GM21723 (cell line): Measurements from ENCODE around the gene RNF150.
"Not testable (repeated sequence)": the region's sequence is repeated elsewhere in the genome, so short reads cannot be mapped to it uniquely, and the experiment has no call there.

Experiments
- ATAC-seq: cut with Tn5 transposase; IDR thresholded peaks from one replicate; pipeline ENCODE4 v1.9.1; 2021; ENCODE audit warnings: mild to moderate bottlenecking, moderate library complexity; ENCODE audit not compliant: unreplicated experiment

RNF150 gene

DNA sequence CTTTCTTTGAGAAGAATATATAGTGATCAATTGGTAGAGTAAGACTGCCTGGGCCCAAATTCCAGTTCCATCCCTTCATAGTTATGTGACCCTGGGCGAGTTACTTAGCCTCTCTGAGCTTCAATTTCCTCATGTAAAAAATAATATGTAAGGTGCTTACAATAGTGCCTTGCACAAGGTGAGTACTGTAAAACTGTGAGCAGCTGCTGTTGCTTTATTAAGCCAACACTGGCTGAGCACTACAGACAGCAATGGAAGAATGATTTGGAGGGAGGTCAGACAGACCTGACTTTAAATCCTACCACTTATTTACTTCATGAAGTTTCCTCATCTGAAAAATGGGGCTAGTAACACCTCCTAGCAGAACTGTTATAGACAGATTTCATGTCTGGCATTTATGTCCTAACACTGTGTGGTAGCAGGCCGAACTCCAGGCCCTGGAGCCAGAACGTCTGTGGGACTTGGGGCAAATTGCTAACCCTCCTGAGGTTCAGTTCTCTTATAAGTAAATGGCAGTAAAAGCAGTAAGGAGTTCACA lies 53.8 kb downstream of the RNF150 start:
- ATAC-seq, result no peak

DNA sequence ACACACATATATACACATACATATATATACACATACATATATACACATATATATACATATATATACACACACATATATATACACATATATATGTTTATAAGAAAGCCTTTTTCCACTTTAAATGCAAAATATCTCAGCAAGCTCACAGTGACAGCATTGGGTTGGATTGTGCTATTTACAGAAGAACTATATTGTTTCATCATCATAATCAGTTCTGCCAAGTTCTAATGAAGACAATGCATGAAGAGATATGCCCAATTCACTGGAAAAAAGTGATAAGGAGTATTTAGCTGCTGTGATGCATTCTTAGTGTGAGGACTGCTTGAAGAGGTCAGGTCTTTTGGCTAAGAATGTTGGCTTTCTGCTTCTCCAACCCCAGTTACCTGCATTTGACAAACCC lies 54.4 kb downstream of the RNF150 start:
- no peak for ATAC-seq

DNA sequence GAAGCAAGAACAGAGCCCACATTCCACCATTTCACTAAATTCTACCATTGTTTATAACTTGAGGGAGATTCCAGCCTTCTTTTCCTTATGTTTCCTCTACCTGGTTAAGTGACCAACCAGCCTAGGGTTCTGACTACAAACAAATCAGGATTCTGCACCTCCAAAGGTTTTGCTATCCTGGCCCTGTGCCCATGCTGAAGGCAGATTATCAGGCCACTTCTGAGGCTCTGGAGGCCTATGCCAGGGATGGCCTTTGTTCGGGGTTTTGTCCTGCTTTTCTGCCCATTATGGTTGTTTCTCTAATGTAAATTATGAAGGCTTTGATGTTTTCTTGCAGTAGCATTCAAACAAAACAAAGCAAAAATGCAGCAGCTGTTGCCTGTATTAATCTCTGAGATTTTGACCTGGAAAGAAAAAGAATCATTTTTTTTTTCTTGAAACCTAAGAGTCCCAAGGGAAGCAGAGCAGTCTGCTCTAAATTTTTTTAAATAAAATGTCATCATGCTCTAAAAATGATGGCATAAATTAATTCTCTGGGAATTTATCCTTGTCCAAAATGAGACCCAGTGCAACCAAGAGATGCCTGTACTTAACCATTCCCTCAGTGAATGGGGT lies 55.6 kb downstream of the RNF150 start:
- ATAC-seq, result no peak

GRCh38 chr4:141075553-141075952 lies 57.7 kb downstream of the RNF150 start:
- no peak for ATAC-seq

DNA sequence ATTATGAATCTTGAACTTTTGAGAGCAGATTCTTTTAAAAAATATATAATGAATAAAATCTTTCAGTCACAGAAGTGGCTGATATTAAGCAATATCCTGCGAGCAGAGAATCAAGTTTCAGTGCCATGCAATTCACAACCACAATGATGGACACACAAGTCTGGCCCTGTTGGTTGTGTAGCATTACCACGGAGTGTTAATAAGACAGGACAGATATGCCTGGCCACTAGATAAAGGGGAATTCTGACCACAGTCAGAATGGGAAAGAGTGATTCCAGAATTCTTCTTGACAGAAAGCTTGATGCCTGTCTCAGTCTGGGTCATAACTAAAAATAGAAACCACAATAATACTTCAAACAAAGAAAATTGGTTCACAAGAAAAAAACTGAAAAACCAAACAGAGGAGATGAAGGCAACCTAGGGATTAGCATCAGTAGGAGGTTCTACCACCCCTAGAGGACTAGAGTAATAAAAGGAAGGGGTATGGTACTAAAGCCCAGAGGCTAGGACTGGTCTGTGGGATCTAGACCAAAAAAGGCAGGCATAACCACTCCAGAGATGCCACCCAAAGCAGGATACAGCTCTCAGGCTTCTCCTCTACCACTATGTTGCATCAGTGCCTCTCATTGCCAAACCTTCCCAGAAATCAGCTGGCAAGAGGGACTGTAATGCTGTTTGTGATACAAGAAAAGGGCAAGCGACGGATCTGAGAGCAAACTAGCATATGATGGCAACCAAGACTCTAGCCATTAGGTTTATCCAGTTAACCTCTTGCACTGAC lies 59.0 kb downstream of the RNF150 start:
- no peak for ATAC-seq

GRCh38 chr4:141066690-141067089 lies 66.6 kb downstream of the RNF150 start:
- ATAC-seq, result no peak

DNA sequence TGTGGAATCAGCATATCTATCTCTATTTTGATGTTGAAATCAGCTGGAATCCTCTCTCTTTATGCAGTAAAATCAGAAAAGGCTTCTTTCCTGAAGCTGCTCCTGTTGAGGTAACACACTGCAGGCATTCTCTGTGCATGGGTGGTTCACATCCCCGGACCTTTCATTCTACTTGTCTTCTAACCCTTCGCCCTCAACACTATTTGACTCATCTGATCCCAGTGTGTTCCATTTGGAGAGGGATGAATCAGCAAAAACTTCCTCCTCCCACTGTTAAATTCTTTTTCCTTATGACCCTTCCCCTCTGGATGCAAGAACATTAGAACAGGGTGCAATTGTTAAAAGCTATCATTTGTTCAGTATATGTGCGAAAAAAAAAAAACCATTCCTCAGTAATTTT lies 67.4 kb downstream of the RNF150 start:
- no peak for ATAC-seq

- no peak for ATAC-seq
Observed at GRCh38 chr4:141062651-141063050, 70.6 kb downstream of the RNF150 start.

- ATAC-seq, result no peak
Observed at GRCh38 chr4:141058591-141059512, 74.4 kb downstream of the RNF150 start.

- no peak for ATAC-seq
Observed at GRCh38 chr4:141057582-141057981, 75.7 kb downstream of the RNF150 start.

DNA sequence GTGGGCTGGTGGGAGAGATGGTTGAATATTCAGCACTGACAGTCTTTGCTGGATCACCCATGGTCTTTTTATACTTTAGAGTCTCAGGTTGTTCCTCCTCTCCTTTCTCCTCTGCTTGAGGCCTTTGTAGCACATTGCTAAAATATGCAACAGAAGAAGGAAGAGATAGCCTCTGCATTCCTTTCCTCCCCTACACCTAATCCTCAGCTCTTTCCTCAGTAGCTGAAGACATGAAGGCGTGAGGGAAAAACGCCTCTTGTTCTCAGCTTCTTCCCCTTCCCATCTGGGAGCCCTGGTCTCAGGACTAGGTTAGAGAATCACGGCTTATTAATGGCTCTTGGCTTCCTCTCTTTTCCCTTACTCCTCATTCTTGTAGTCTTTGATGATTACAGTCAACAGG lies 76.8 kb downstream of the RNF150 start:
- ATAC-seq, result no peak

DNA sequence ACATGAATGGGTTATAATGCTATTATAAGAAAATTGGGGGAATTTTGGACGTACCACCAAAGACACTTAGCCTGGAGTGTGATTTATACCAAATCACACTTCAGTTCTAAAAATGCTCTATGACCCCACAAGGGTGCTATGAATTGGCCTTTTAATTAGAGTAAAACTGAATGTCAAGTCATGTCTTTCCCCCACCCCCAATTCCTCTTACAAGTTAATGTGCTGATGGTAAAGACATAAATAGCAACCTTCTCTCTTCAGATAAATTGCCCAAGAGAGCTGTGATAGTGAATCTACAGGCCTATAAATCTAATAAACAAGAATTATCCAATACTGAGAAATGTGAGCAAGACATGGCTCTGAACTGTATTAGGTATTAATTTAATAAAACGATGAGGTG lies 78.8 kb downstream of the RNF150 start:
- ATAC-seq, result no peak

- not testable (repeated sequence) for ATAC-seq
Observed at GRCh38 chr4:141050999-141051398, 82.3 kb downstream of the RNF150 start.

DNA sequence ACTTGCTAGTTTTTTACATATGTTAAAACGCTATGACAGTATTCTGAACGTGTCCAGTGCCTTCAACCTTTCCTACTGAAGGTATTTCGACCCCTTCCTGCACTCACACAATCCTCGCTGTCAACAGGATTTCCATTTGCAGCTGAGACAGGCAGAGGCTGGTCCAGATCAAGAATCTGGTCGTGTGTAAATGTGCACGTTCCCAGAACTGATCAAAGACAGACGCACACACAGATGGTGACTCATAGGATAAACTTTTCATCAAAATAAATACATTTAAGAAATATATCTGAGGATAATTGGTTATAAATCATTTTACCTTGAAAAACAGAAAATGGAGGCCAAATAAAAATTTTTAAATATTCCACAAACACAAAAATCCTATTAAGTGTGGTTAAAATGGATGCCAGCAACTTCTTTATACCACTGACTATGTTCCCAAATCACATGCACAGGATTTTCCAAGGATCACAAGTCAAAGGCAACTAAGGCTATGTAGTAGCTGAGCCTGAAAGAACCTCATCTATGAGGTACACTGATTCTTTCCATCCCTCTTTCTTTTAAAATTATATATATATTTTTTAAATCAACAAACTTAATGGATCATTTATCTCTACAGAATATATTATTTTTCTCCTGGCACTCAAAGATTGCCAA lies 85.9 kb downstream of the RNF150 start:
- no peak for ATAC-seq

- no peak for ATAC-seq
Observed at GRCh38 chr4:141046255-141046654, 87.0 kb downstream of the RNF150 start.

GRCh38 chr4:141045848-141046247 lies 87.4 kb downstream of the RNF150 start:
- ATAC-seq, result no peak

DNA sequence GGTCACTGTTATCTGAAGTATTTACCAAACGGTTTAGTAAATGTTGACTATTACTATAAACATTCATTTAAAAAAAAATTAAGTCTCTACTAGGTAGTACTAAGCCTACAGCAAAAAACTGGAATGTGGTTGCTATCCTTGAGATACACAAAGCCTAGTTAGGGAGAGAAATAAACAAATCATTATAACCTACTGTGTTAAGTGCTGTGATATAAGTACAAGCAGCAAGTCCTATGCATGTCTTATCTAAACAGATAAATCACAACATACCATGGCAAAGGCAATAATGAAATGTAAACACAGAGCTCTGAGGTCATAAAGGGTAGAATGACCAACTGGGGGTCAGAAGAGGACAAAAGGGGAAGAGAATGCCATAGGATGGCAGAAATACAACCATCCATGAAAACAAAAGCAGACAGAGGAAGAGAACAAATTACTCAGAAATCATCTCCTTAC lies 92.2 kb downstream of the RNF150 start:
- no peak for ATAC-seq

GRCh38 chr4:141039156-141039555 lies 94.1 kb downstream of the RNF150 start:
- no peak for ATAC-seq

DNA sequence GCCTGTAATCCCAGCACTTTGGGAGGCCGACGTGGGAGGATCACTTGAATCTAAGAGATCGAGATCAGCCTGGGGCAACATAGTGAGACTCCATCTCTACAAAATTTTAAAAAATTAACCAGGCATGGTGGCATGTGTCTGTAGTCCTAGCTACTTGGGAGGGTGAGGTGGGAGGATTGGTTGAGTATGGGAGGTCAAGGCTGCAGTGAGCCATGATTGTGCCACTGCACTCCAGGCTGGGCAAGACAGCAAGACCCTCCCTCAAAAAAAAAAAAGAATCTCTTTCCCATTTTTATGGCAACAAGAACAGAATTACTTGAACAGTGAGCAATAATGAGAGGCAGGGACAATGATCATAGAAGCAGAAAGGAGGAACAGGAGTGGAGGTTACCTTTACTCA lies 94.8 kb downstream of the RNF150 start:
- ATAC-seq, result no peak

GRCh38 chr4:141037446-141037845 lies 95.8 kb downstream of the RNF150 start:
- ATAC-seq, result no peak

GRCh38 chr4:141036786-141037185 lies 96.5 kb downstream of the RNF150 start:
- ATAC-seq, result no peak
